HG03520 (cell line): ENCODE results near the gene ARHGEF12.

ENCODE experiments used
- ATAC-seq: cut with Tn5 transposase; IDR thresholded peaks from one replicate; pipeline ENCODE4 v1.9.1; 2021; ENCODE audit warnings: mild to moderate bottlenecking, moderate library complexity; ENCODE audit not compliant: unreplicated experiment

ARHGEF12 gene

DNA sequence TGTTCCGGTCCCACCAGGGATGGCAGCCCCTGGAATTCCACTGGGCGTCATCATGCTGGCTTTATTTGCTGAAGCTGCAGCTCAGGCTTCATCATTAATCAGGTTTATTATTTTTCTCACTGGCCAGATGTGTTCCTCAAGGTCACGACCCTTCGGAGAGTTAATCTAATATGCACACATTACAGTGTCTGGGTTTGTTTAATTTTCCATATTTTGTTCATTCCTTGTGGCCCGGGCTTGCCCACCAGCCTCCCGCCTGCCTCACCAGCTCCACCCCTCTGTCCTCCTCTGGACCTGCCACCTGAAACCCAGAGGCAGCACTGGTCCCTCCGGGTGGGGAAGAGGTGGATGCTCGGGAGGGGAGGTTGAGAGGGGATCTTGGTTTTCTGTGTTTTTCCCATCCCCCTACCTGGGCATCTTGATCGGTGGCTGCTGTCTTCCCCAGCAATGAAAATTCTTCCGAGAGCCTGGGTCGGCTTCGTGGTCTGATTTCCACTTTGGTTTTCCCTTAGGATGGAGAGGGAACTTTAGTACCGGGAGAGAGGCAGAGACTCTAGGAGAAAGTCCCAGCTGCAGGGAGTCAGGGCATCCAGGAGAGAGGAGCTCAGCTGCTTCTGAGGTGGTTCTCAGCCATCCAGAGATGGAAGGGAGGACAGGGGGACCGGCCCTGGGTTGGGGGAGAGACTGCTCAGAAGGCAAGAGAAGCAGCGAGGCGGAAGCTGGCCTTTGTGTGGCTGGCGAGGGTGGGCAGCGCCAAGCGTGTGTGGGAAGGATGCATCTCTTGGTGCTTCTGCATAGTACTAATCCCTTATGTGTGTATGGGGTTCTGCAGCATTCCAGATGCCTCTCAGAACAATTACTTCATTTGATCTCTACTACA, 177.5 kb downstream of the ARHGEF12 start:
- no peak for ATAC-seq

DNA sequence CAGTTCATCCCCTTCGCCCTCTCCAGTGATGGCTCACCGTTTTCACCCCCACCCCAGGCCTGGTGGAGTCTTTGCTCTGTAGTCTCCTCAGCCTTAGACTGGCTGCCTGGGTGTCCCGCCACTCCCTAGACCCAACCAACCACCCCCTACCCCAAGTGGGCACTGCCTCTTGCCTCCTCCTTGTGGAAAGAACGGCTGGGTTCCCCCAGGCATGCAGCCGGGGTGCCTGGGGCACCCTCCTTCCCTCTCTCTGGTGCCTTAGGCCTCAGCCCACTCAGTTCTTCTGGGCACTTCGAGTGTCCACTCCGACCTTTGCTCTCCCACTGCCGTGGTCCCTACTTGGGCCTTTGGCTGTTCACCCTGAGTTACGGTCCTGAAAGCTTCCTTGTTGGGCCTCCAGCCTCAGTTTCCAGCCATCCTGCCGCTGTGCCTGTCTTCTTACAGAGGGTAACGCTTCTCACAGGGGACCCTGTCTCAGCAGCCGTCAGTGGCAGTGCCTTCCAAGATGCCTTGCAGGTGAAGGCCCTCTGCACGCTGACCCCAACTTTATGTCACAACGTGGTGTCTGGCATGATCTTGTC, 178.4 kb downstream of the ARHGEF12 start:
- ATAC-seq = no peak

DNA sequence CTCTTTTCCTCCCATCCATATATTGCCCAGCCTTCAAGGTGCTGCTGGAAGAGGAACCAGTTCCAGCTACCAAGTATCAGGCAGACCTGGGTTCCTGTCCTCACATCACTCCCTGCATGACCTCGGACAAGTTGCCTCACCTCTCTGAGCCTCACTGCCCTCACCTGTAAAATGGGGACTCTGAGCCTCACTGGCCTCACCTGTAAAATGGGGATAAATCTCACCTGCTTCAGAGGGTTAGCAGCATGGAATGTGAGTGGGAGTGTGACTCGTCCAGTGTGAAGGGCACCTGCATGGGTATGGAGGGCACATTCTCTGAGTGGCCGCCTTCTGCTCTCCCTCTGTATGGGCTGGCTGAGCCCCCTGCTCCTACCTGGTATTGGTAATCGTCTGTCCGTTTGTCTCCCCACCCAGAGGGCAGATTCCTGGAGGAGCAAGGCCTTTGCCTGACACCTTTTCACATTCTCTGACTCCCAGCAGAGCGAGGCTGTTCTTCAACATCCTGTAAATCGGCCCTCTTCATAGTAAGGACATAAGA, 179.0 kb downstream of the ARHGEF12 start:
- no peak for ATAC-seq

DNA sequence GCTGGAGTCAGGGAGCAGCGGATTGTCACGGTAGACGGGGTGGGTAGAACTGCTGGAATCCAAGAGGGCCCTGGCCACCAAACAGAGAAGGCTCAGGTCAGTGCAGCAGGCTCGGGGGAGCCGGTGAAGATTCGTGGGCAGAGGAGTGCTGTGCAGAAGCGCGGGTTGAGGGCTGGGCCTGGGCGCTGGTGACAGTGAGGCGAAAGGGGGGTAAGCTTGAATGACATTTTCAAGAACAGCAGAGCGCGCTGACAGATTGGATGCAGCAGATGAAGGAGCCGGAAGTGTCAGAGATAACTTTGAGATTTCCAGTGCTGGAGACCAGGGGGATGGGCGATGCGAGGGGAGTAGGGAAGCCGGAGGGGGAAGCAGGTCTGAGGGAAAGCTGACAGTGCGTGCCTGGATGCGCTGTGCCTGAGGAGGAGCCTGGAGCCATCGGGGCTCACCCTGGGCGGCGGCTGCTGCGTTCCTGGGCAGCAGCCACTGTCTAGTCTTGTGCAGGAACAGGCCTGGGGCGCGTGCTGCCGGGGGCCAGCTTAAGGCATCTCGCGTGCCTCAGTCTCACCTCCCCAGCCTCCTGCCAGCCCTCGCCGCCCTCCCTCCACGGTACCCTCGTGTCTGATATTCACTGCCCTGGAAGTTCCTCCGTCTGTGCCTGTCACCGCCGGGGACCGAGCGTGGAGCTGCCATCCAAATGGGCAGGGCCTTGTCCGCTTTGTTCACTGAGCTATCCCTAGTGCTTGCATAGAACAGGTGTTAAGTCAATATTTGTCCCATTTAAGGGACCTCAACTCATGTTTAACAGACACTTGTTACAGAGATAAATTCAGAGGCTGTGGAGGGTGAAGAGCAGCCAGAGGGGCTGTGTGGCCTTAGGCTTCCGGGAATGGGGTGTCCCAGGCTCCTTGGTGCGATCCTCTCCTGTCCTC, 180.5 kb downstream of the ARHGEF12 start:
- ATAC-seq = no peak

DNA sequence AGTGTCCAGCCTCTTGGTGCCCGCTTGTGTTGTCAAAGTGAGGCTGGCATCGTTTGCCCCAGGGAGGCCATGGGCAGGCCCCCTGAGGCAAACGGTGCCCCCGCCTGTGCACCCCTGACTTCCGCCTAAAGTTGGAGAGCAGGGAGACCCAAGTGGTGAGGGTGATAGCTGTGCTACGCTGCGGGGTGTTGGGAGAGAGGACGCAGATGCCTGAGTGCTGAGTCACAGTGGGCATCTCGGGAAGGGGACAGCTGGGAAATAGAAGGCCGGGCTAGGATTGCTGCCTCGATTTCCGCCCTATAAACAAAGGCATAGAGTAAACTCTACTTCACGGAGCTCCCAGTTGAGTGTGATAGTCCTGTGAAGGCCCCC, 181.2 kb downstream of the ARHGEF12 start:
- no peak for ATAC-seq

DNA sequence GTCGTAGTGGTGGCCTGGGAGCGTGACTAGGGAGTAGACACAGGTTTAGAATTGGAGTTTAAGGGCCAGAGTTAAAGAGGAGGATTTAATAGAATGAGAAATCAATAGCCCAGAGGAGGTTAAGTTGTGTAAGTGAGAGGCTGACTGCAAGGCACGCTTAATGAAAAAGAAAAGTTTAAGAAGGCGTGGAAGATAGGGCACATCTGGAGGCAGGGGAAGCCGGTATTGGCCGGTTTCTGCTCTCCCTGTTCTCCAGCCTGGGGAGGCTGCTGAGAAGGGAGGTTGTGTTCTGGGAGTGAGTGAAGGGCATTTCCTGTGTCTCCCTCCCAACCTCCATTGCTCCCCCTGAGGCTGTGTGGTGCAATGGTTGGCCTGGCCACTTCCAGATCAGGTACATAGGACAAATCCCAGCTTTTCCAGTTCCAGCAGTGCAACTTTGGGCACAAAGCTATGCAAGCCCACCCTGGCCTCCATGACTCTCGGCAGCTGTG, 181.6 kb downstream of the ARHGEF12 start:
- no peak for ATAC-seq

DNA sequence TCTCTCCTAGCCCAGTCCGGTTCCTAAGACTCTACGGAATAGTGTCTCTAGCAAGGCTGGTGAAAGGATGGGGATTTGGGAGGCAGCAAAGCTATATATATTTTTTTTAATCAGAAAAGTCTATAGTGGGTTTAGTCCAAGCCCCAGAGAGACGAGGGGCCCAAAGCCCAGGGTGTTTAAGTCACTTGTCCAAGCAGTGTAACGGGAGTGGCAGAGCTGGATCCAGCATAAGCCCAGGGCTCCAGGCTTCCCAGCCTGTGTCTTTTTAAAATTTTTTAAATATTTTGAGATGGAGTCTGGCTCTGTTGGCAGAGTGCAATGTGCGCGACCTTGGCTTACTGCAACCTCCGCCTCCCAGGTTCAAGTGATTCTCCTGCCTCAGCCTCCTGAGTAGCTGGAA, 182.1 kb downstream of the ARHGEF12 start:
- no peak for ATAC-seq

DNA sequence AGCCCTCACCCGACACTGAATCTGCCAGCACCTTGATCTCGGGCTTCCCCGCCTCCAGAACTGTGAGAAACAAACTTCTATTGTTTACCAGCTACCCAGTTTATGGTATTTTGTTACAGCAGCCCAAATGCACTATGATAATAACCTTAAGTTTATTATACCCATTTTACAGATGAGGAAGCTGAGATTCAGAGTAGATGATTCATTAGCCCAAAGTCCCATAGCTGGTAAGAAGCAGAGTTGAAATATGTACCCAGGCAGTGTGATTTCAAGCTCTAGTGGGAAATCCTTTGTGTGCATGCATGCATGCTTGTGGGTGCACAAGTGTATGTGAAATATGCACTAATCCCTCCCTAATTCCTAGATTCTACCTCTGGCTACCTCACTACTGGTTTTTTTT, 183.3 kb downstream of the ARHGEF12 start:
- ATAC-seq = no peak

DNA sequence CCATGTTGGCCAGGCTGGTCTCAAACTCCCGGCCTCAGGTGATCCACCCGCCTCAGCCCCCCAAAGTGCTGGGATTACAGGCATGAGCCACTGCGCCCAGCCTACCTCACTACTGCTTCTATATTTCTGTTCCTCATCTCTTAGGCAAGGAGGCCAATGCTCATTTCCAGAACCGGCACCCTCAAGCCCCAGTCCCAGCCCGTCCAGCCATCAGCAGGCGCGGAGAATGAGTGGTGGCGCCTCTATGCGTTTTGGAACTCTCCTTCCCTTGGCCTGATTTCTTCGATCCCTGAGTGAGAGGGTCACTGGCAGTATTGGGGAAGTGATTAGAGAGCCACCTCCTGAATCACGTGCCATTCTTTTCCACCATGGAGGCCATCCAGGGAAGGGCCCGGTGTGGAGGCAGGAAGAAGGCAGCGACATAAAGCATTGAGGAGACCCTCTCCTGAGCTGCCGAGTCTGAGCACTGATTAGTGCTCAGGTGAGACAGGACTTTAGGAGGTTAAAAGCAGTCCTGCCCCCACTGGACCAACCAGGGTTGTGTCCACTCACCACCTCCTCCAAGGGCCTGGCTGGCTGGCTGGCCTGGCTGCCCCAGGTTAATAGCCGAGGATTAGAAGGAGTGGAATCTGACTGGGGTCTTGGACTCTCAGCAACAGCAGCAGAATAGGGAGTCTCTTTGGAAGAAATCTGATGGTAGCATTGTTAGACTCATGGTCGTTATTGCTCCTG, 184.0 kb downstream of the ARHGEF12 start:
- ATAC-seq = no peak

DNA sequence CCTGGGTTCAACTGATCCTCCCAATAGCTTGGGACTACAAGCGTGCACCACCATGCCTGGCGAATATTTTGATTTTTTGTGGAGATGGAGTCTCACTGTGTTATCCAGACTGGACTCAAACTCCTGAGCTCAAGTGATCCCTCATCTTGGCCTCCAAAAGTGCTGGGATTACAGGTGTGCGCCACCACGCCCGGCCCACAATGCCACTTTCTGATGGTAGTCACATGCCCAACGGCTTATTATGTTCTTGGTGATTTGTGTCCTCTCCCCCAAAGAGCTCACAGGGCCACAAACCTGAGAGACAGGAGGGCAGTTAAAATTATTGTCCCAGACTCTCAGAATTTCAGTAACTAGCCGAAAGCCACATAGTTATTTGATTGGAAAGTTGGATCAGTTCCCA, 185.0 kb downstream of the ARHGEF12 start:
- no peak for ATAC-seq

DNA sequence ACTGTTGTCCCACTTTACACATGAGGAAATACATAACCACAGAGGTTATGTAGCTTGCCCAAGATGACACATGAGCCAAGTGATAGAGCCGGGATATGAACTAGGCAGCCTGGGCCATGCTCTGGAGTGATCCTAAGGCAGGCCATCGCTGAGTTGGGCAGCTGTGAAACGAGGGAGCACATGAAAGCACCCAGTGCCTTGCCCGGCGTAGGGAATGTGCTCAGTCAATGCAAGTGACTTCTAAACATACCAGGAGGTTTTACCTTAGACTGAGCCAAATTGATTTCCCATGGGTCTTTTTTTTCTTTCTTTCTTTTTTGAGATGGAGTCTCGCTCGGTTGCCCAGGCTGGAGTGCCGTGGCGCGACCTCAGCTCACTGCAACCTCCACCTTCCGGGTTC, 185.8 kb downstream of the ARHGEF12 start:
- no peak for ATAC-seq

DNA sequence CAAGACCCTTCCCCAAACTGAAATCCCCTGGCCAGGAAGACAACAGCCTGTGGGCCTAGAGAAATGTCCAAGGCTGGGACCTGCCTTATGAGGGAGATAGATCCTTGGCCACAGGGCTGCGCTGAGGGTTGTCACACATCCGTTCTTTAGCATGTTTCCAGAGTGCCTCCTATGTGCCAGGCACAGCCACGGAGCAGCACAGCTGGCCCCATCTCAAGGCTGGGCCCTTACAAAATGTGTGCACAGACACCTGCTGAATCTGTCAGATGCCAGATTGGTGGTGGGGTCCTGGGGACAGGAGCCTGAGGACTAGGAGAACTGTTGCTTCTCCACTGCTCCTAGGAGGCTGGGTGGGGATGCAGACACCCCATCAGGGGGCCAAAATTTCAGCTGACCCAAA, 186.5 kb downstream of the ARHGEF12 start:
- ATAC-seq = no peak

DNA sequence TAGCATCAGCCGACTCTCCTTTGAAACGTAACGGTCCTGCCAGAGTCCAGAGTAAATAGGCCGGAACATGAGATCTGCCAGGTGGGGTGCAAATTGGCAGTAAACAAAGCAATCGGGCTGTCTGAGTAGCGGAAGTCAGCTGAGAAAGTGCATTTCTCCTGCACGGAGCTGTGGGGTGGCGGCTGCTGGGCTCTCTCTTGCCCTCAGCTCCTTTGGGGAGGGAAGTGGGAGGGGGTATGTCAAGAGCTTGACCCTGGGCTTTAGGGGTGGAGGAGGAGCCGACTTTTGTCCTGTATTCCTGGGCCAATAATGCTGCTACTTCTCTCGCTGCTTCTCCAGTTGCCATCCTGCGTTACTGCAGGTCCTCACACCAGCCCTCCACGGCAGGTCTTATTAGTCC, 187.0 kb downstream of the ARHGEF12 start:
- ATAC-seq = no peak

DNA sequence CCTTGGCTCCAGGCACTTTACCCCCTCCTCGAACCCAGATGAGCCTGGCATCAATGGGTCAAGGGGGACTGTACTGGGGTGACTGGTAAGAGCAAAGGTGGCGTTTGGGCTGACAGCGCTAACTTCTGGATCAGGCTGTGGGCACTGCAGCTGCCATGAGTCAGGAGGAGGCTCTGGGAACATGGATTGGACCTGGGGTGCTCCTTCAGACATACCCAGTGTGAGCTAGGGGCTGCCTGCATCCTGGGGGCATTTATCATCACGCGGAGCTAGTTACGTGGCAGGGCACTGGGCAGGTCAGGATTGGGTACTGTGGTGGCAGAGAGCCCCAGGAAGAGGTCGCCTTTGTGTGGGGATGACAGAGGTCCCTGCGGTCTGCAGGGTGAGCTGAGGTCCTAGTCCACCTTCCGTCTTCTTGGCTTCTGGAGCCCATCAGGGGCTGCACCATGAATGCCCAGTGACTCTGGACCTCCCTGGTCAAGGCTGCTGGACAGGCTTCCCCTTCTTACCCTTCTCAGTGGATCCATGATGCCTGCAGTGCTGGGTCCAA, 188.4 kb downstream of the ARHGEF12 start:
- no peak for ATAC-seq

DNA sequence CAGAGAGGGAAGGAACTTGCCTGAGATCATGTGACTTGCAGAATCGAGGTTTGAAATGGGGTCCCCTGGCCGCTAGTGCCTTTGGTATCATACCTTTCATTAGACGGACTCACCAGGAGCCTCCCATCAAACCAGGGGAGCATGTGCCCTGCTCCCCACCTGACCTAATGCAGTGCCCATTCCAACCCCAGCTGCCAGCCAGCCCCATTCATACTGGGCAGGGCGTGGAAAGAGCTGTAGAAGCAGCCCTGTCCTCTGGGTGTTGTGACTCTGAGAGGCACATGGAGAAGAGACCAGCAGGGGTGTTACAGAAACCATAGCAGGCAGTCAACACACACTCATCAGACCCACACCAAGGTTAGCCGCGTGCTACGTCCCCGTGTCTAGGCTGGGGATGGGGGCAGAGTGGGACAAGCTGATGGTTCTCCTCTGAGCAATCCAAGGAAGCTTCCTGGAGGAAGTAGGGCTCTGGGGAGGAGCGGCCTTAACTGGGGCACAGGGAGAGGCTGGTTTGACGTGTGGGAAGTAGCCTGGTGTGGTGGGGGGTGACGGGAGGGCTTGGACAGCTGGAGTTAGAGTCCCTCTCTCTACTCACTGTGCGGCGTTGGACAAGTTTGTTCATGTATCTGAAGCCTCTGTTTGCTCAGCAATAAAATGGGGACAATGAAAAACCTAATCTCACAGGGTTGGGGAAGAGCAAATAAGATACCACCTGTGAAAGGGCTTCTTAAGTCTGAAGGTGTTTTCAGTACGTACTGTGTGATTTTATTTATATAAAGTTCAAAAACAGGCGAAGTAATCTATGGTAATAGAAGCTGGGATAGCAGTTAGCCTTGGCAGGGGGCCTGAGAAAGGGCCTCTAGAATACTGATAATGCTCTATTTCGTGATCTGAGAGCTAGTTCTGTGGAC, 189.3 kb downstream of the ARHGEF12 start:
- ATAC-seq = no peak

DNA sequence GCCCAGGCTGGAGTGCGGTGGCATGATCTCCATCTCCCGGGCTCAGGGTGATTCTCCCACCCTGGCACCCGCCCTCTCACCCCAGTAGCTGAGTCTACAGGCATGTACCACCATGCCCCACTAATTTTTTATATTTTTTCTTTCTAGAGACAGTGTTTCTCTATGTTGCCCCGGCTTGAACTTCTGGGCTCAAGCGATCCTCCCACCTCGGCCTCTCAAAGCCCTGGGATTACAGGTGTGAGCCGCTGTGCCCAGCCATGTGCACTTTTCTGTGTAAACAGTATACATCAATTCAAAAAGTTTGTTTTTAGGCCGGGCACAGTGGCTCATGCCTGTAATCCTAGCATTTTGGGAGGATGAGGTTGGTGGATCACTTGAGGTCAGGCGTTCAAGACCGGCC, 190.0 kb downstream of the ARHGEF12 start:
- ATAC-seq = no peak

DNA sequence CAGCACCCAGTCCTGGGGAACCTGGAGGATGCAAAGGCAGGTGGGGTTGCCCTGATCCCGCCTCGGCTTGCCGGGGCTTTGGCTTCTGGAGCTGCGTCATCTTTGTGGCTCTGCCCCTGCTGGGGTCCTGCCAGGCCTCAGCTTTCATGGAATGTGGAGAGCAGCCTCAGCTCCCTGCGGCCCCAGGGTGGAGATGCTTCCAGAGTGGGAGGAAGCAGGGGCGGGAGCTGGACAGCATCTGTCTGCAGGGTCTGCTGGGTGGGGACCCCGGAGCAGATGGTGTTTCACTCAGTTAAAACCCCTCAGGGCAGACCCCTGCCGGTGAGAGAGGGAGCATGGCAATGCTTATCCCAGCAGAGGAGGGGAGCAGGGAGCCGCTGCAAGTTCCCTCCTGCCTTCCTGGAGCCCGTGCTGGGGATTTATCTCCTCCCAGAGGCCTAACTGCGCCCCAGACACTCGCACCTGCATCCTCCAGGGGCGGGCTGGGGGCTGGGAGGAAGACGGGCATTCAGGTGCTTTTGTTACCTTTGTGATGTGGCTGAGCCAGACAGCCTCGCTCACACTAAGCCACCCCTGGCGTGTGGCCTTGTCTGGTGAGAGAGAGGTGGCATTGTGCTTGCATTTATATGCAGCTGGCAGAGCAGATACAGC, 191.0 kb downstream of the ARHGEF12 start:
- ATAC-seq = no peak

DNA sequence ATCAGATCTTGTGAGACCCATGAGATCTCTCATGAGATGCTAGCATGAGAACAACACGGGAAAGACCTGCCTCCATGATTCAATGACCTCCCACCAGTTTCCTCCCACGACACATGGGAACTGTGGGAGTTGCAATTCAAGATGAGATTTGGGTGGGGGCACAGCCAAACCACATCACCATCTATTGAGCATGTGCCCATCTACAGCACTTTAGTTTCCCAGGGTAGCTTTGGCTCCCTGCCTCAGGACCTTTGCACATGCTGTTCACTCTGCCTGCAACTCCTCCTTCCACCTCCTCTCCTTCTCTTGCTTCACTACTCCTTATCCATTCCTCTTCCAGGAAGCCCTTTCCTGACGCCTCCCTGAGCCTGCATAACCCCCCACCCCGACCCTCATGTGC, 192.5 kb downstream of the ARHGEF12 start:
- ATAC-seq = no peak

DNA sequence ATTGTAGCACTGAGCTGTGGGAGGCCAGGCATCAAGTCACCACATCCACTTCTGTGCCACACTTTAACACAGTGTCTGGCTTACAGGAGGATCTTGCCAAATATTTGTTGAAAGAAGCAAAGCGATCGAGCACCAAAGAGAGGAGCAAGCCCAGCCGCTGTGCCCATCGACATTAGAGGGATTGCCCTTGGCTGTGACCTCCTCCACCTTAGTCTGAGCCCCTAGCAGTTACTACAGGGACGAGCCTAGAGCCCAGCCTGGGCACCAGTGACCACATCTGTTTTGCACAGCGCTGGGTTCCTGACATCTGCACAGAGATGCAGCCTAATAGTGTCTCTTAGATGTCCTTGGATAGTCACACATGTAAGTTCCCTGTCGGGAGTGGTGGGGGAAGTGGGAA, 193.0 kb downstream of the ARHGEF12 start:
- no peak for ATAC-seq
